Activated CD8-positive, alpha-beta memory T cell treated with anti-CD3 and anti-CD28 coated beads, Interleukin-2, amount 10 ng/mL, durations not matched to agents 7 days and 5 days (primary cell): Measurements from ENCODE around the gene TM9SF3. TPM values are rescaled to one million over a fixed set of nuclear protein-coding genes. Genes with fewer than 3 reads are reported as not detected.

Source experiments
- ATAC-seq: fragments of 150-1000 bp; cut with Tn5 transposase; one replicate; pipeline ENCODE4 v1.10.0; 2021; ENCODE audit warnings: moderate library complexity
- CTCF ChIA-PET: fragments of 350-600 bp; sonication (Branson Sonifier 250); formaldehyde crosslinking; loops from one replicate; lab custom pipeline; 2021; ENCODE audit warnings: antibody characterized with exemption; lab: Charles Lee
- DNase-seq: peaks from one replicate; pipeline ENCODE4 v3.0.0-alpha.2; 2020
- H3K27ac Mint-ChIP-seq: one replicate; pipeline ENCODE4 v1.8.0; 2021; ENCODE audit warnings: mild to moderate bottlenecking, mixed read lengths
- H3K27me3 Mint-ChIP-seq: one replicate; pipeline ENCODE4 v1.8.0; 2021; ENCODE audit warnings: mixed read lengths
- H3K36me3 Mint-ChIP-seq: one replicate; pipeline ENCODE4 v1.8.0; 2021; ENCODE audit warnings: mild to moderate bottlenecking, mixed read lengths
- H3K4me1 Mint-ChIP-seq: one replicate; pipeline ENCODE4 v1.8.0; 2021; ENCODE audit warnings: mixed read lengths
- H3K4me3 Mint-ChIP-seq: one replicate; pipeline ENCODE4 v1.8.0; 2021; ENCODE audit warnings: mild to moderate bottlenecking, moderate library complexity, mixed read lengths
- H3K9me3 Mint-ChIP-seq: one replicate; pipeline ENCODE4 v1.8.0; 2022; ENCODE audit warnings: low read depth, mixed read lengths
- total RNA-seq, 2 experiments: library from RNA; stranded (reverse); gene quantifications; one replicate each; pipeline ENCODE4 v1.2.3, GENCODE V29; 2021

The TM9SF3 gene
- total RNA-seq, 2 experiments from 2014 or later: 61.4 to 71.3 TPM

DNA sequence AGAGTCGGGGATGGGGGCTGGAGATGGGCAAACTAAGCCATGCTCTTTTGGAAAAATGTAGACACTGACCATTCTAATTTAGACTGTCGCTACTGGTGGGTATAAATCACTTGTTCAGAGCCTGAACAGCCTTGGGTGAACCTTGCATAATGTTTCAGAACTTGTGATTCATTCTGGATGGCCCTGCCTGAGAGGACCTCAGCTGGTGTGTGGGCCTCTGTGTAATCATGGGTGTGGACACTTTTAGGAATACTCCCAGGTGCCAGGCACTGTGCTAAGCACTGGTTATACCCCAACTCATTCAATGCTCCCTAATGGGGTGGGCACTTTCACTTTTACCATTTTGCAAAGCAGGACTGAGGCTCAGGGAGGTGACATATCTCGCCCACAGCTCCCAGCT is 26.8 kb upstream of the TM9SF3 start:
- no peaks in the 10 kb centered on the region for H3K27me3 Mint-ChIP-seq
- H3K27ac Mint-ChIP-seq: no peak overlapping the region
- DNase-seq (no peak), ATAC-seq (no peak)
- peaks cover 2% of the 10 kb centered on the region for H3K36me3 Mint-ChIP-seq
- peaks cover 8% of the 10 kb centered on the region for H3K4me1 Mint-ChIP-seq
- CTCF ChIA-PET: no interaction called here
- H3K4me3 Mint-ChIP-seq: no peak overlapping the region
- no peaks in the 10 kb centered on the region for H3K9me3 Mint-ChIP-seq

DNA sequence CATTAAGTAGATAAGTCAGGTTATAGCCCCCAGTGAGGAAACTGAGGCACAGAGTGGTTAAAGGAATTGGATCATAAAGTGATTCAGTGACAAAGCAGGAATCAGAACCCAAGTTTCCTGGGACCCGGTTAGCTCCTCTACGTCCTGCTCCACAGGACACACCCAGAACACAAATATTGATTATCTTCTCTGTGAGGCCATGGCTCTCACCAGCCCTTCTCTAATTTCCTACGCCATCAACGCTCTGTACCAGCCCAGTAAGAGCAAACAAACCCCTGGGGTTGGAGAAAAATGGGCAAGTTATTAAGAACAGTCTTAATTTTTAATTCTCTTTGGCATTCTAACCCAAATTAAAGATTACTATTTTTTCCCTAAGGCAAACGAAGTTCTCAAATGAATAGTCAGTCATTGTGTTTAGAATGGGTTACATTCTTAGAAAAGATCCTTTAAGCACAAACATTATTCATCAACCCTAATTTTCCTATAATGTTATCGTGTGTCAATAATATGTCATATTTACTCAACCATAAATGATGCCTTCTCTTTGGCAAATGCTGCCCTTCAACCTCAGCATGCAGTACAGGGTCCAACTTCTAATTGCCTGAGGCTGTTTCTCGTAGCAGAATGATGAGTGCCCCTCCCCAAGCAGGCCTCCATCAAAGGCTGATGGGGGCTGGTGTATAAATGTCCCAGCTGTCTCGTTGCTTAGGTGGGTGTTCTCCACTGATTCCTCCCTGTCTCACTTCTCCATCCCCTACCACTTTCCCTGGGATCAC is 25.4 kb upstream of the TM9SF3 start:
- no peak overlapping the region for H3K27ac Mint-ChIP-seq

DNA sequence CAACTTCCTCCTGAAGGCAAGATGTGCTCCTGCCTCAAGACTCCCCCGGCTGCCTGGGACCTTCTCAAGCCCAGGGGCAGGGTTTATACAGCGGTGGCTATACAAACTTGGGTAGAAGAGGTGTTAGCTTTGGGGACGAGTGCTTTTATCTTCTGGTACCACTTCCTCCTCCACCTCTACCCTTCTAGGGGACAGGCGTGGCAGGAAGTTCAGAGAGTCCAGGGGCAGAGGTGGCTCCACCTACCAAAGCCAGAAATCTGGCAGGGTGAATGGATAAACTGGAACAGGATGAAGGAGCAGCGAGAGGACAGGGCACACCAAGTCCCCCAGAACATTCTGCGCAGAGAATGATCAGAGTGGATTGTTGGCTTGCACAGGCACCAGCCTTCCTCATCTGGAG is 24.0 kb upstream of the TM9SF3 start:
- Mint-ChIP-seq H3K36me3 (peaks cover 2% of the 10 kb centered on the region), H3K9me3 (no peaks in the 10 kb centered on the region), H3K27me3 (no peaks in the 10 kb centered on the region), H3K4me1 (peaks cover 8% of the 10 kb centered on the region), H3K4me3 (no peak overlapping the region), H3K27ac (peak overlapping the region; percentile 59)
- ATAC-seq: peak; percentile 67
- CTCF ChIA-PET: interaction anchor here (1.5 kb wide), 1 partner anchor 9 kb away, joined by 4 read pairs; no protein-coding TSS in a partner anchor
- peak; percentile 54 for DNase-seq

More for the DNA sequence above, 25.4 kb upstream of the TM9SF3 start:
- CTCF ChIA-PET: interaction anchor here (0.9 kb wide), 1 partner anchor 121 kb away, joined by 3 read pairs; no protein-coding TSS in a partner anchor
- H3K36me3 Mint-ChIP-seq: peaks cover 2% of the 10 kb centered on the region
- ATAC-seq (no peak), DNase-seq (no peak)
- H3K4me3 Mint-ChIP-seq: no peak overlapping the region
- H3K27me3 Mint-ChIP-seq: no peaks in the 10 kb centered on the region
- H3K9me3 Mint-ChIP-seq: no peaks in the 10 kb centered on the region
- H3K4me1 Mint-ChIP-seq: peaks cover 8% of the 10 kb centered on the region

DNA sequence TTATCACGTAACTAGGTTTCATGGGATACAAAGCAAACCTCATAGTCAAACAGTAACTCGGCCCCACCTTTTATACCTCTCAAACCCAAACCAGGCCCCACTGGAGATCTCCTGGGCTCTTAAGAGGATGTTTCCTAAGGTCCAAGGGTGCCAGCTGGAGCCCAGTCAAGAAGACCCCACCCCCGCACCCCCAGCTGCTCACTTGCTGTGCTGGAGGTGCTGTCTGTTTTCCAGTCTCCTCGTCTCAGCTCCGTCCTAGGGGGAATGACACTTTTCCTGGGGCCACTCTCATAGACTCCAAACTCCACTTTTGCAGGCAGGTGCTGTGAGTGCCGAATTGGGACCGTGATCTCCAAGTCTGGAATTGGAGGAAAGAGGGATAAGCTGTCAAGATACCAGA is 22.7 kb upstream of the TM9SF3 start:
- Mint-ChIP-seq H3K9me3 (no peaks in the 10 kb centered on the region), H3K27ac (no peak overlapping the region), H3K4me1 (peaks cover 8% of the 10 kb centered on the region), H3K36me3 (peaks cover 2% of the 10 kb centered on the region), H3K4me3 (no peak overlapping the region), H3K27me3 (no peaks in the 10 kb centered on the region)
- DNase-seq (no peak), ATAC-seq (no peak)
- CTCF ChIA-PET: interaction anchor here (1.0 kb wide), 1 partner anchor 214 kb away, joined by 3 read pairs; no protein-coding TSS in a partner anchor

DNA sequence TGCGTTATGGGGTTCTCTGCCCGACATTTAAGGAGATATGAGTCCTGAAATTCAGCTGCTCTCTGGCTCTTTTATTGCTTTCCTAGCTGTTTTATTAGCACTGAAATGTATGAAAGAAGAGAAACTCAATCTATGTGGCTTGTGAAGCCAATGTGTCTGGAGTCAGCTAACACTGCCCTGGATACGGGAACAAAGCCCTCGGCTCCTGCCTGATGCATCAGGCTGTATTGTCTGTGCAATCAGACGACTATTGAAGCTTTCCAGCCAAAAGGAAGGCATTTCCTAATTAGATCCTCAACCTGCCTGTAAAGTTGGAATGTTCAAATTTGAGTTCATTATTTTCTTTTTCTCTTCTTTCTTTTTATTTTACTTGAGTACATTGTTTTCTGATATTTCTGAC is 22.0 kb upstream of the TM9SF3 start:
- CTCF ChIA-PET: no interaction called here
- Mint-ChIP-seq H3K9me3 (no peaks in the 10 kb centered on the region), H3K4me3 (no peak overlapping the region), H3K4me1 (peaks cover 8% of the 10 kb centered on the region), H3K27me3 (no peaks in the 10 kb centered on the region), H3K27ac (no peak overlapping the region), H3K36me3 (peaks cover 2% of the 10 kb centered on the region)
- DNase-seq (no peak), ATAC-seq (no peak)

DNA sequence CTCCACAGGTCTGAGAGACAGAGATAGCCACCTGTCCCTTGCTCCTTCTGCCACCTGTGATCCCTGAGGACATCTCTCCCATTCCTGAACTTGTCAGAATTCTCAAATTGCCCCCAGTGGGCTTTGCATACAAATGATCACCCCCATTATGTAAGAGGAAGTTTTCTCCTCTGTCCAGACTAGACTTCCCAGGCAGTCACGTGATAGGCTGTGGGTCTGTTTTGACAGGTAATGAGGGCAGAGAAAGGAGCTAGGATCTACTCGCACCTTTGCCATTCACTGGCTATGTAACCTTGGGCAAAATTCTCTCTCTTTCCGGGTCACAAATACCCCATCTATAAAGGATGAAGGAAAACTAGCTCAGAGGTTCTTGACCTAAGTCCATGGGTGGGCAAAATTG is 21.4 kb upstream of the TM9SF3 start:
- H3K4me1 Mint-ChIP-seq: peaks cover 8% of the 10 kb centered on the region
- no peaks in the 10 kb centered on the region for H3K27me3 Mint-ChIP-seq
- no peak for DNase-seq
- no peak overlapping the region for H3K4me3 Mint-ChIP-seq
- peaks cover 2% of the 10 kb centered on the region for H3K36me3 Mint-ChIP-seq
- ATAC-seq: no peak
- H3K27ac Mint-ChIP-seq: no peak overlapping the region
- H3K9me3 Mint-ChIP-seq: no peaks in the 10 kb centered on the region
- CTCF ChIA-PET: no interaction called here

DNA sequence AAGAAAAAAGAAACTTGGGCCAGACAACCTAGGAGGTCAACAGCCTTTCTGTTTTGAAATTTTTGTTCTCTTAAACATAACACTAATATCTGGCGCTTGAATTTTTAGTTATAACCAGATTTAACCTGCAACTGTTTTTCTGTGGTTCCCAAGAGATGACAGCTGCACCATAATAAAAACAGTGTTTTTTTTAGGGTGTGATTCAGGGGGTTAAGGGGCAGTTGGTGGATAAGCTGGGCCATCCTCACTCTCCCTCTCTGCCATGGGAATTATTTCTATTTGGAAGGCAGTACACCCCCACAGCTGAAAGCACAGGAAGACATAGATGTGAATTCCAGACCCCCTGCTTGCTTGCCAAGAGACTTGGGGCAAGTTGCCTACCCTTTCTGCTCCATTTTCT is 20.1 kb upstream of the TM9SF3 start:
- H3K27me3 Mint-ChIP-seq: no peaks in the 10 kb centered on the region
- ATAC-seq: no peak
- H3K4me1 Mint-ChIP-seq: peaks cover 8% of the 10 kb centered on the region
- peaks cover 2% of the 10 kb centered on the region for H3K36me3 Mint-ChIP-seq
- H3K9me3 Mint-ChIP-seq: no peaks in the 10 kb centered on the region
- no peak for DNase-seq
- H3K4me3 Mint-ChIP-seq: no peak overlapping the region
- CTCF ChIA-PET: interaction anchor here (1.6 kb wide), 1 partner anchor 603 kb away, joined by 4 read pairs; no protein-coding TSS in a partner anchor
- H3K27ac Mint-ChIP-seq: no peak overlapping the region

DNA sequence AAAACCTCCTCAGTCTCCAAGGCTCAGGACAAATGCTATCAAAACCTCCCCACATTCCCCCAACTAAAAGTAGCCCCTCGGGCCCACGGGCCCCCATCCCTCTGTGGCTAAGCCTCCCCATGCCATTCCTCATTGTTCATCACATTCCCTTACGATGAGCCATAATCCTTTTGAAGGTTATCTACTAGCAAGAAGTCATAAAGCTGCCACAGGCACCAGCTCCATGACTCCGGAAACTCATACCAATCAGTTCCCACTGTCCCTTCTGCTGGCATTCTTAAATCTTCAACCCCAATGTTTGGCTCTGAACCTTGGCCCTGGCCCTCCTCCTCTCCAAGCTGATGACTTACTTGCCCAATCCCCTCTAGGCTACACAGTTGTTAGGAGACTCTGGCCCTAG is 19.4 kb upstream of the TM9SF3 start:
- Mint-ChIP-seq H3K4me3 (no peak overlapping the region), H3K27me3 (no peaks in the 10 kb centered on the region), H3K4me1 (peaks cover 8% of the 10 kb centered on the region), H3K36me3 (peaks cover 2% of the 10 kb centered on the region), H3K27ac (no peak overlapping the region), H3K9me3 (no peaks in the 10 kb centered on the region)
- no peak for ATAC-seq
- DNase-seq: no peak
- CTCF ChIA-PET: interaction anchor here (1.6 kb wide), 1 partner anchor 604 kb away, joined by 4 read pairs; no protein-coding TSS in a partner anchor

DNA sequence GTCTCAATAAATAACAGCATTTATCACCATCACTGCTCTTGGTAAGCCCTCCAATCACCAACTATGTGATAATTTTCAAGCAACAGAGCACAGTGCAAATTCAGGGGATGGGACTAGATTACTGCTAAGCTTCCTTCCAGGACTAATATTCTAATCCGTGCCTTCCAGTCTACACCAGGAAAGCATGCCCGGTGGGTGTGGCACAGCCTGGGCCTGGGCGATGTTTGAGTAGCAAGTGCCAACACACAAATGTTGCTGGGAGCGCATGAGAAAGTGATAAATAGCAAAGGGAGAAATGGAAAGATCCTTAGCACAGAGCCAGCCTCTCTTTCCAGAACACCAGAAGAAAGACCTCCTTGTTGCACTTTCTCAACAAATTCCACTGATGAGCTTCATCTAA is 13.5 kb upstream of the TM9SF3 start:
- Mint-ChIP-seq H3K4me1 (no peaks in the 10 kb centered on the region), H3K27me3 (no peaks in the 10 kb centered on the region), H3K27ac (no peak overlapping the region), H3K4me3 (no peak overlapping the region), H3K9me3 (no peaks in the 10 kb centered on the region), H3K36me3 (peaks cover 3% of the 10 kb centered on the region)
- ATAC-seq (no peak), DNase-seq (no peak)
- CTCF ChIA-PET: interaction anchor here (0.8 kb wide), 1 partner anchor 610 kb away, joined by 3 read pairs; no protein-coding TSS in a partner anchor

DNA sequence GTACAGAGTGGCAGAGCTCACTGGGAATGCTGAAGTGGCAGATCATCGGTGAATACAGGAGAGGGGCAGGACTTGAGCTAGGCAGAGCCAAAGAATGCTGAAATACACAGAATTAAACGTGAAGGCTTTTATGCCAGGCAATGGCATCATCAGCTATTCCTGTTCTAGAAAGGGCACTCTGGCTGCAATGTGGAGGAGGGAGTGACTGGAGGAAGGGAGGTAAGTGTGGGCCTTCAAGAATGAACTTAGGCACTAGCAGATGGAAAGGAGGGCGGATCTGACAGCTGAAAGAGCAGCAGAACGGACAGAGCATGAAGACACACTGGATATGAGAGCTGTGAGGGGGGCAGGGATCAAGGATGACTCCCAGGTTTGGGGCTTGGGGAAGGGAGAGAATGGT is 12.0 kb upstream of the TM9SF3 start:
- no peak overlapping the region for H3K4me3 Mint-ChIP-seq
- H3K36me3 Mint-ChIP-seq: peaks cover 12% of the 10 kb centered on the region
- H3K9me3 Mint-ChIP-seq: no peaks in the 10 kb centered on the region
- CTCF ChIA-PET: no interaction called here
- H3K27me3 Mint-ChIP-seq: no peaks in the 10 kb centered on the region
- H3K4me1 Mint-ChIP-seq: no peaks in the 10 kb centered on the region
- no peak overlapping the region for H3K27ac Mint-ChIP-seq
- ATAC-seq (no peak), DNase-seq (no peak)

DNA sequence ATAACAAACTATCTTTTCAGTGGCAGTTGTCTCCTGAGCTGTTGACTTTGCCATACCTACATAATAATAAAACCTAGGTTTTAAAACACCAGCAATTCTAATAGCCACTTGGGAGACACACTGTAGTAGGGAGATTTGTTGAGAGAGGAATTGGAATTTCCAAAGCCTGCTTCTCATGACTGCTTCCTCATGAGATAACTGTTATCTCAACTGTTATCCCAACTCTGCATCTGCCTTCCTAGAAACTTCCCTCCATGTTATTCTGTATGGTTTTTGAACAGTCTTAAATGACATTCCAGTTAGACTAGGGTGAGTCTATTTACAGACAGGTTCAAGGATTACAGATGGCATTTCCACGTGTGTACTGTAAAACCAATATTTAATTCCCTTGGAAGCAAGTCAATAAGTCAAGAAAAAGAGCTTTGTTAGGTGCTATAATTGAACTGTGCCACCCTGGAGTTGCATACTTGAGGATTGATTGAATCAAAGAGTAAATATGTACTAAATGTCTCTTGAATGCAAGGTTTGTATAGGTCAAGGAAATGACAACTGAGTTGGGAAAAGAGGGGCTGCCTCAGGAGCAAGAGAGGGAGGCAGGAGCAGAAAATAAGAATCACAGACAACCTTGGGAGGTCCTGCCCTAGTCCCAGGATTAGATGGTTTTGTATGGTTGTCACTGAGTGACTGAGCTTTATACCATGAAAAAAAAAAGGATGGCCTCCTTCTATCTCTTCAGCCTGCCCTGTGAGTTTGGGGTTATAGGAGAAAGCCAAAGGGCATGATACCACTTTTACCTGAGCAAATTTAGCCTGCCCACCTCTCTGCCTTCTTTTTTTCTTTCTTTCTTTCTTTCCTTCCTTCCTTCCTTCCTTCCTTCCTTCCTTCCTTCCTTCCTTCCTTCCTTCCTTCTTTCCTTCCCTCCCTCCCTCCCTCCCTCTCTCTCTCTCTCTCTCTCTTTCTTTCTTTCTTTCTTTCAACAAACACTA is 9.9 kb upstream of the TM9SF3 start:
- H3K36me3 Mint-ChIP-seq: peaks cover 12% of the 10 kb centered on the region
- H3K4me3 Mint-ChIP-seq: no peak overlapping the region
- H3K27me3 Mint-ChIP-seq: no peaks in the 10 kb centered on the region
- CTCF ChIA-PET: interaction anchor here (0.6 to 1.3 kb wide), 2 partner anchors 10 to 301 kb away, joined by 3 read pairs; partner anchors contain the start of gene TM9SF3
- ATAC-seq: no peak
- H3K9me3 Mint-ChIP-seq: peaks cover 2% of the 10 kb centered on the region
- H3K27ac Mint-ChIP-seq: no peak overlapping the region
- H3K4me1 Mint-ChIP-seq: peaks cover 3% of the 10 kb centered on the region
- DNase-seq: no peak

DNA sequence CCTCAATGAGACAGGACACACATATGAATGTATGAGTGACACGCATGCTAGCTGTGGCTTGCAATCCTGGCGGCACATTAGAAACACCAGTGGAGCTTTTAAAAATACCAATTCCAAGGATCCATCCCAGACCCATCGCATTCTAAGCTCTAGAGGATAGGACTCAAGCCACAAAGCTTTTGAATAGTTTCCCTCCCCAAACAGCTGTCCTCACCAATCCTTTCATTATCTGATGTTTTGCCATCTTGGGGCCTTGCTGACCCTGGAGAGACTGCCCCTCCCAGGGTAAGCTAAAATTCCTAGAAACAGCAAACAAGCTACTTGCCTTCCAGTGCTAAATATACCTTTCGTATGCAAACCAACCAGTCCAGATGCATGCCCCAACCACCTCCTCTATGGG is 8.9 kb upstream of the TM9SF3 start:
- no peak overlapping the region for H3K27ac Mint-ChIP-seq
- peaks cover 2% of the 10 kb centered on the region for H3K9me3 Mint-ChIP-seq
- H3K4me1 Mint-ChIP-seq: peaks cover 5% of the 10 kb centered on the region
- ATAC-seq (no peak), DNase-seq (no peak)
- CTCF ChIA-PET: interaction anchor here (1.3 kb wide), 1 partner anchor 9 kb away, joined by 3 read pairs; the partner anchor contains the start of gene TM9SF3
- H3K4me3 Mint-ChIP-seq: no peak overlapping the region
- peaks cover 3% of the 10 kb centered on the region for H3K27me3 Mint-ChIP-seq
- peaks cover 14% of the 10 kb centered on the region for H3K36me3 Mint-ChIP-seq

DNA sequence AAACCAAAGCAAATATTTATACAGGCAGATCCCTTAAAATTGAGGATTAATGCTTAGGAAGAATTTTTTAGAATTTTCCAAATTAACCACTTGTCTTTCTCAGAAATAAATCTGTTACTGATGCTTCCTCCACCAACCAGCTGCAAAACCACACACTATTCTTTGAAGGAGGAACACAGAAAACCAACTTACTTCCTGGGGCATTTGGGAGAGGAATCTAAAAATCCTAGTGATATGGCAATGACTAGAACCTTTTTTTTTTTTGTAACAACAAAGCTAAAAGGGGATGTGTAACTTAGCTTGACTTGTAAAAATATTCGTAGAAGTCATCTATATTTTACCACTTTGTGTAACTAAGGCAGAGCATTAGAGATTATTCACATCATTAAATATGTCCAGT is 5.1 kb upstream of the TM9SF3 start:
- Mint-ChIP-seq H3K4me3 (no peak overlapping the region), H3K36me3 (peaks cover 14% of the 10 kb centered on the region), H3K27me3 (peaks cover 6% of the 10 kb centered on the region), H3K9me3 (peaks cover 2% of the 10 kb centered on the region), H3K27ac (no peak overlapping the region), H3K4me1 (peaks cover 11% of the 10 kb centered on the region)
- DNase-seq (no peak), ATAC-seq (no peak)
- CTCF ChIA-PET: interaction anchor here (0.5 to 0.8 kb wide), 2 partner anchors 49 to 72 kb away, joined by 3 read pairs; no protein-coding TSS in a partner anchor
